Fibroblast of the aortic adventitia (primary cell): Measurements from ENCODE around the gene AKR7A2. TPM values are rescaled to one million over a fixed set of nuclear protein-coding genes. Genes with fewer than 3 reads are reported as not detected.
"Not testable (repeated sequence)": the region's sequence is repeated elsewhere in the genome, so short reads cannot be mapped to it uniquely, and the experiment has no call there.

Experiments used
- DNase-seq: peaks from one replicate; pipeline ENCODE4 v3.0.0-alpha.2; 2010; ENCODE audit warnings: low read depth
- H3K4me3 ChIP-seq: 2 replicates; pipeline ENCODE4 v1.5.1; 2011; ENCODE audit warnings: low read depth, mild to moderate bottlenecking, control low read depth, low read length, moderate library complexity
- CTCF ChIP-seq: IDR thresholded peaks from 2 replicates; pipeline ENCODE4 v1.5.1; 2011; ENCODE audit warnings: mild to moderate bottlenecking, low read length, control low read depth, inconsistent platforms; ENCODE audit not compliant: insufficient read depth
- total RNA-seq: library from RNA; depleted of rRNA; stranded (reverse); fragments of >200 nt; gene quantifications from 2 replicates; pipeline ENCODE4 v1.2.3, GENCODE V29; 2012; ENCODE audit warnings: low replicate concordance

Gene AKR7A2
- total RNA-seq, 1 donor, result 68.4 TPM

GRCh38 chr1:19272064-19272463 lies 39.9 kb downstream of the AKR7A2 start:
- H3K4me3 ChIP-seq, result no peak overlapping the region
- no peak for TF ChIP-seq CTCF
- no peak for DNase-seq

GRCh38 chr1:19270343-19270730 lies 41.6 kb downstream of the AKR7A2 start:
- not testable (repeated sequence) for DNase-seq, H3K4me3 ChIP-seq

GRCh38 chr1:19269427-19270342 lies 42.3 kb downstream of the AKR7A2 start:
- H3K4me3 ChIP-seq, DNase-seq: not testable (repeated sequence)

GRCh38 chr1:19268445-19268844 lies 43.5 kb downstream of the AKR7A2 start:
- DNase-seq, result no peak
- H3K4me3 ChIP-seq, result no peak overlapping the region
- TF ChIP-seq CTCF, result no peak

- no peak overlapping the region for H3K4me3 ChIP-seq
- DNase-seq, result no peak
- no peak for TF ChIP-seq CTCF
These were observed 49.2 kb downstream of the AKR7A2 start for GRCh38 chr1:19262744-19263143.

- H3K4me3 ChIP-seq, result no peak overlapping the region
- no peak for DNase-seq
- TF ChIP-seq CTCF, result no peak
These were observed 49.9 kb downstream of the AKR7A2 start for GRCh38 chr1:19262047-19262446.

GRCh38 chr1:19260211-19261138 lies 51.5 kb downstream of the AKR7A2 start:
- no peak overlapping the region for H3K4me3 ChIP-seq
- TF ChIP-seq CTCF, result no peak
- DNase-seq, result peak; percentile 56
